NB4 (cell line): ENCODE results near the gene ISCA1.

Source experiments
- MYC ChIP-seq: IDR thresholded peaks from 2 replicates; pipeline ENCODE4 v1.6.1; 2011; ENCODE audit warnings: low read depth, low read length
- POLR2A ChIP-seq: IDR thresholded peaks from 2 replicates; pipeline ENCODE4 v1.6.1; 2011; ENCODE audit warnings: mild to moderate bottlenecking; ENCODE audit not compliant: insufficient read length; ENCODE audit errors: extremely low read depth
- TF ChIP-seq, protein P1 (sequence below): IDR thresholded peaks from one replicate; pipeline ENCODE4 v1.5.1; 2012; ENCODE audit warnings: low read depth, low read length
- TF ChIP-seq, protein P2 (sequence below): IDR thresholded peaks from 2 replicates; pipeline ENCODE4 v1.6.1; 2011; ENCODE audit warnings: low read depth, low read length

- TF ChIP-seq, protein P1, sequence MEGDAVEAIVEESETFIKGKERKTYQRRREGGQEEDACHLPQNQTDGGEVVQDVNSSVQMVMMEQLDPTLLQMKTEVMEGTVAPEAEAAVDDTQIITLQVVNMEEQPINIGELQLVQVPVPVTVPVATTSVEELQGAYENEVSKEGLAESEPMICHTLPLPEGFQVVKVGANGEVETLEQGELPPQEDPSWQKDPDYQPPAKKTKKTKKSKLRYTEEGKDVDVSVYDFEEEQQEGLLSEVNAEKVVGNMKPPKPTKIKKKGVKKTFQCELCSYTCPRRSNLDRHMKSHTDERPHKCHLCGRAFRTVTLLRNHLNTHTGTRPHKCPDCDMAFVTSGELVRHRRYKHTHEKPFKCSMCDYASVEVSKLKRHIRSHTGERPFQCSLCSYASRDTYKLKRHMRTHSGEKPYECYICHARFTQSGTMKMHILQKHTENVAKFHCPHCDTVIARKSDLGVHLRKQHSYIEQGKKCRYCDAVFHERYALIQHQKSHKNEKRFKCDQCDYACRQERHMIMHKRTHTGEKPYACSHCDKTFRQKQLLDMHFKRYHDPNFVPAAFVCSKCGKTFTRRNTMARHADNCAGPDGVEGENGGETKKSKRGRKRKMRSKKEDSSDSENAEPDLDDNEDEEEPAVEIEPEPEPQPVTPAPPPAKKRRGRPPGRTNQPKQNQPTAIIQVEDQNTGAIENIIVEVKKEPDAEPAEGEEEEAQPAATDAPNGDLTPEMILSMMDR, result no peak
- TF ChIP-seq, protein P2, sequence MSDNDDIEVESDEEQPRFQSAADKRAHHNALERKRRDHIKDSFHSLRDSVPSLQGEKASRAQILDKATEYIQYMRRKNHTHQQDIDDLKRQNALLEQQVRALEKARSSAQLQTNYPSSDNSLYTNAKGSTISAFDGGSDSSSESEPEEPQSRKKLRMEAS, result no peak
- TF ChIP-seq MYC (no peak), POLR2A (no peak)
These were observed 19.8 kb downstream of the ISCA1 start for GRCh38 chr9:86262492-86262891.
